M059J (cell line): ENCODE results near the gene LENG1. TPM values are rescaled to one million over a fixed set of nuclear protein-coding genes. Genes with fewer than 3 reads are reported as not detected.

Experiments
- DNase-seq: peaks from one replicate; pipeline ENCODE4 v3.0.0-alpha.2; 2012; ENCODE audit warnings: low read depth
- total RNA-seq: library from RNA; depleted of rRNA; stranded (reverse); fragments of >200 nt; shearing (Covaris generic); gene quantifications from 2 replicates; pipeline ENCODE4 v1.2.3, GENCODE V29; 2014

The LENG1 gene
- total RNA-seq, 1 experiment from 2014 or later, result 15.1 TPM

DNA sequence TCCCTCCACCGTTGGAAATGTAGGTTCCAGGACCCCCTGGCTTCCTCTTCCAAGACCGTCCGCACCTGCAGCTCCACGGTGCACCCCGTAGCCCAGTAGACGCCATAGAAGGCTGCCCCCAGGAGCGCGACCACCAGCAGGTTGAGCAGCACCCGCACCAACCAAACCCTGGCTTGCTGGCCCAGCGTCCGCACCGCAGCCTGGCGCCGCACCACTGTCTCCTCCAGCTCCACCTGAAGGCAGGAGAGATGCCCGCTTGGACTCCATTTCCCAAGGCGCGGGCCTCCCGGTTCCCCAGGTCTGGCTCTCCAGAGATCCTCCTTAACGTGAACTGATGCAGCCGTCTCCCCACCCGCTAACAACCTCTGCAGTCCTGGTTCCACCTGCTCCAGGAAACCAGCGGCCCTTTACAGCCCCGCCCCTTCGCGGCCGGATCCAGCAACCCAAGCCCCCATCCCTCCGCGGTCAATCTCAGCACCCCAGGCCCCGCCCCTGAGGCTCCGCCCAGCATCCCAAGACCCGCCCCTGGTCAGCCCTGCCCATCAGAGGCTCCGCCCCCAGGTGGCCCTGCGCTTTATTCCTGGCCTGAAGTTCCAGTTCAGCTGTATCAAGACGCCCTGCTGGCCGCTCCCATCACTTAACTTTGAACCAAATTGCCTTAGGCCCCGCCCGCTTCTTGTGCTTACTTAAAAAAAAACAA is 5.0 kb upstream of the LENG1 start:
- DNase-seq, result no peak

DNA sequence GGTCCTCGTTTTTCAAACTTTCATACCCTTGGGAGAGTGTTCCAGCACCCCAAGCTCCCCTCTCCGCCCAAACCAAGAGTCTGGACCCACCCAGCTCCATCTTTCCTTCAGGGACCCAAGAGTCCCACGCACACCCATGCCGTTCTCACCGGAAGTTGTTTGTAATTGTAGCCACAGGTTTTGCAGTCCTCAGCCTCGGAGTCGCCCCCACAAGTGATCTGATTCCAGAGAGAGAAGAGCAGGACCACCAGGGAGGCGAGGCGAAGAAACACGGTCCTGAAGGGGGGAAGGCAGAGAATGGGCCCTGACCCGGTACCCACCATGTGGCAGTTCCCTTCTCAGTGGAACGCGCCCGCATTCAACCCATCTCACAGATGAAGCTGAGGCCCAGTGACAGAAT is 3.4 kb upstream of the LENG1 start:
- no peak for DNase-seq

GRCh38 chr19:54162241-54162805 is 2.8 kb upstream of the LENG1 start:
- DNase-seq, result no peak

DNA sequence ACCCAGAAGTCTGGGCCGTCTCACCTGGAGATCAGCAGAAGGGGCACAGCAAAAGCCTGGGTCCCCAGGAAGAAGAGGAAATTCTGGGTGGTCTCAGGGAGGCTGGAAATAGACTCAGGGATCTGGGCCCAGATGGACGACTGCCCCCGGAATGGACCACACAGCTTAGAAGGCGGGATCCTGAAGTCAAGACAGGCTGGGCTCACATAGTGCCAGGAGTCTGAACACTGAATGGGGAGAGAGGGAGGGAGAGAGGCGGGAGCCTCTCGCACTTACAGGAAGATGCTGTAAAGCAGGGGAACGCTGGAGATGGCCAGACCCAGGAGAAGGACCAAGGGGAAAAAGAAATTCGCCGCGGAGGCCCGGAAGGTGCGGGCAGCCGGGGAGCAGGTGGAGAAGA is 1.3 kb upstream of the LENG1 start:
- no peak for DNase-seq

DNA sequence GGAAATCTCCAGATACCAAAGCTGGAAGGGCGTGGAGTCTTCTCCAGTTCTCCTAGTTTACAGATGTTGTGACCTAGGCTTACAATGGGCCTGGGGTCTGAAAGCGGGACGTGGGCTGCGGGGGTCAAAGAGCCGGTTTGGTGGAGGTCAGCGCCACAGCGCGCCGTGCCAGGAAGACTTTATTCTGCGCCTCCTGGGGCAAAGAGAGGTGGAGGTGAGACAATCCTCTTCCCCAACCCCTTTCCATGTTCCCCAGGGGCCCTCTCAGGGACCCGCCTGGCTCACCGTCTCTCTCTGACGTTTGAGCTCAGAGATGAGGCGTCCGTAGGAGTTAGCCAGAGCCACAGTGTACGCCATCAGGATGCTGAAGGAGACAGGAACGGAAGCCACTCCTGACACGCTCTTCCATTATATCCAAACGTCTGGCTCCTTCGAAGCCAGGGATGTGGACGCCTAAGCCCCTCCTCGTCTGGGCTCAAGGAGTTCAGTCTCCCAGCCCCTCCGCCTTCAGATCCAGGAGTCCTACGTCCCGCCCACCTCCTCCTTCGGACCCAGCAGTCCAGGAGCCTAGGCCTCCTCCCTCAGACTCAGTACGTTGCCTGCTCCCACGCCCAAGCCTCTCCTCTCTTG is 776 bp upstream of the LENG1 start:
- peak; percentile 39 for DNase-seq

DNA sequence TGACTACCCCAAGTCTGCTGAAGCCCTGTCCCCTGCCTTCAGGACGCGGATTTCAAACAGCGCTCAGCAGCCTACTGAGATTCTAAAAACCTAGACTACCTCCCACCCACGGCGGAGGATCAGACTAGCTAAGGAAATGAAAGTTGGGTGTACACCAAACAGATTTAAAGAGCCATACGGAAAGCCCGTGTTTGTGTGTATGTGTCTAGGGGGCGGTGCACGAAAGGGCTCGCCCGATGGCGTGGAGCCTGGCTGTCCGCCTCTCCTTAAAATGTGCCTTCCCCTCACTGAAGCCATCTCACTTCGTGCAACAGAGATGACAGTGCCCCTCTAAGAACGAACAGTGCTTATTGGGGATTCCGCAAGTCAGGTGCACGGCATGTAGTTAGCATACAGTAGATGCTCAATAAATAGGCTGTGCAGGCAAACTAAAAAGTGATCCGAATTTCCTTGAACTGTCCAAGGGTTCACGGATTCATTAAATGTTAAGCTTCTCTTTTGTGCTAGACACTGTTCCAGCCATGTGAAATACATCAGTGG is 639 bp downstream of the LENG1 start:
- no peak for DNase-seq

DNA sequence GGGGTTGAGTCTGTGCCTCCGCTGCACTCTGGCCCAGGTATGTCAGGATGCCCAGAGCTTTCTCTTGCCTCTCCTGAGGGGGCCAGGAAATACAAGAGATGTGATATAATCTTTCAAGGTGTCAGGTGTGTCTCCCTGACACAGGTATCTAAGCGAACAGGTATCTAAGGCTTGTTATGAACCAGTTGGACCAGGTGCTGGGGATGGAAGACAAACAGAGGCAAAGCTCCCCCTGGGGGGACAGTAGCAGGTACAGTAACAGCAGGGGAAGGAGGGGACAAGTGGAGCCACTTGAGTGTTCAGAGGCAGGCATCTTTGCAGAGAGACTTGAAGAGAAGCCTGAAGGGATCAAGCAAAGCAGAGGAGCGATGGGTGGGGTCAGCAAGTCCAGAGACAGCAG is 2.6 kb downstream of the LENG1 start:
- DNase-seq, result no peak

DNA sequence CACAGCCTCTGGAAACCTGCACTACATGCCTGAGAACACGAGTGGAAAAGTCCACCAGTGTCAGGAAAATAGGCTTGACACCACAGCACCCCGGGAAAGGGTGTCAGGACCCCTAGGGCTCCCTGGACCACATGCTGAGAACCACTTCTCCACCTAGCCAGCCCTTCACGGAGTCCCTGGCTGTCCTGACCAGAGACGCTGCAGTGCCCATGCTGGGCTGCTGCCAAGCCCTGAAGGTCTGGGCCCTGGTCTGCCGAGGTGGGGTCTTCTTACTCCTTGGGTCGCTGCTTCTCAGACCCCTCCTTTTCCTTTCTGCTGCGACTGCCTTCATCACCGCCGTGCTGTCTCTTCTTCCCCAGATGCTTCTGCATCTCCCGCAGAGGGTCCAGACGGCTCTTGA is 3.0 kb downstream of the LENG1 start:
- no peak for DNase-seq

DNA sequence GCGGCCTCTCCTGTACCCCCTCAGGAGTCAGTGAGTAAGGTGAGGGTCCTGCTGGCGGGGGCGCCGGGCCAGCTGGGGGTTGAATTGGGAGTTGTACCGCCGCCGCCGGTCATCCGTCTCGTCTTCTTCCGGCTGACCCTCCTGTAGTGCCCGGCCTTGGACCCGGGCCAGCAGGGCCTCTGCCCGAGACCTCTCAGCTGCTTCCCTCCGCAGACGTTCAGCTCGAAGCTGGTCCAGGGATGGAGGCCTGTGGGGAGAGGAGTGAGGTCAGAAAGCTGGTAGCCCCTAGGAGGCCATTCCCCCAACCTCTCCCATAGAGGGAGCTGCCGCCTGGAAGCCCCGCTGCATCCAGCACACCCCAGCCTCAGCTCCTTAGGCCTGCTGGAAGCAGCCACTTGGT is 3.8 kb downstream of the LENG1 start:
- no peak for DNase-seq

DNA sequence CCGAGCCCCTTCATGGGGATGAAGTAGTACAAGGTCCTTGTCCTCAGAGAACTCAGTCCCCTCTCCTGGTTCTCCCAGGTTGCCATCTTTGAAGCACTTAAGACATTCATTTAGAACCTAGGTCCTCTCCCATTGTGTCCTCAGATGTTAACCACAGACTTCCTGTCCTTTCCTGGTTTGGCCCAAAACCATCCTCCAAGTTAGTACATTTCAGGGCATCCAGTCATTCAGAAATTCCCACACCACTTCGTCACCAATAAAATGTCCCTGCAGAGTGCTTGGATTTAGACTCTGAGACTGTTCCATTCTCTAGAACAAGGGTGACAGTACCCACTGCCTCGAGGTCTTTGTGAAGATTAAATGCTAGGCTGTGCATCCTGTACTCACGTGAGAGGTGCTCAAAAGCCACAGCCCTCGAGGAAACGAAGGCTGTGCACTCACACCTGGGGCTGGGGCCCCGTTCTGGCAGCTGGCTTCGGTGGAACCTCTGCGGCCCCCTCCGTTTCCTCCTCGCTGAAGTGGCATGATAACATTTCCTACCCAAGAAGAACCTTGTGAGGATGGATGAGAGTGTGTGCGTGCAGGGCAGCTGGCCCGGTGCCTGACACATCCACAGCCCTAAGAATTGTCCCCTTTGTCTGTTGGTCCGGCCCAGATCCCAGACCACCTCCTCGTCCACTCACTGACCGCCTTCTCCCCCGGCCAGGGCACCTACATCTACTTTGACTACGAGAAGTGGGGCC is 4.7 kb downstream of the LENG1 start:
- DNase-seq, result peak; percentile 87

- DNase-seq, result no peak
These were observed 5.7 kb downstream of the LENG1 start for GRCh38 chr19:54153731-54154326.

DNA sequence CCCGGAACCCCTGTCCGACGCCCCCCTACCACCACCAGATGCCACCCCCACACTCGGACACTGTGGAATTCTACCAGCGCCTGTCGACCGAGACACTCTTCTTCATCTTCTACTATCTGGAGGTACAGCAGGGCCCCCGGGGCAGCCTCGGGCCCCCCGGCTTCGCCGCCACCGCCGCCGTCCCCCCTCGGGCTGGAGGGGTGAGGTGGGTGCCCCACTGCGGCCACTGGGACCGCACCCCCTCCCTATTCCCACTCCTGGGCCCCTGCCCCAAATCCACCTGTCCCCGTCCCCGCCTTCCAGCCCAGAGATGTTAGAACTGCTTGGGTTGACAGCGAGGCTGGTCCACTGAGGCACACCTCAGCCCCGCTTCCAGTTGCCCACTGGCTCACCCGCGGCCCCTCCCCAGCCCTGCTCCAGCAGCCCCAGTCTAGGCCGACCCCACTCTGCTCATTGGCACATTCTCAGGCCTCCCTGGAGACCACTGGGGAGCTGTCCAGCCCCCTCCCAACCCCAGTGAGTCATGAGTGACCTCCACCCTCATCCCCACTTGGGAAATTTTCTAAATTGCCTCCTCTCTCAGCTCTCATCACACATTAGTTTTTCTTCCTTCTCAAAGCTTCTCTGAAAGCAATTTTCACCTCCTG is 6.5 kb downstream of the LENG1 start:
- DNase-seq, result no peak

GRCh38 chr19:54152267-54152666 is 7.3 kb downstream of the LENG1 start:
- no peak for DNase-seq

- no peak for DNase-seq
These were observed 8.0 kb downstream of the LENG1 start for GRCh38 chr19:54151362-54152035.

- DNase-seq, result no peak
These were observed 10.3 kb downstream of the LENG1 start for GRCh38 chr19:54149021-54149812.

- DNase-seq, result no peak
These were observed 11.4 kb downstream of the LENG1 start for GRCh38 chr19:54148158-54148557.

DNA sequence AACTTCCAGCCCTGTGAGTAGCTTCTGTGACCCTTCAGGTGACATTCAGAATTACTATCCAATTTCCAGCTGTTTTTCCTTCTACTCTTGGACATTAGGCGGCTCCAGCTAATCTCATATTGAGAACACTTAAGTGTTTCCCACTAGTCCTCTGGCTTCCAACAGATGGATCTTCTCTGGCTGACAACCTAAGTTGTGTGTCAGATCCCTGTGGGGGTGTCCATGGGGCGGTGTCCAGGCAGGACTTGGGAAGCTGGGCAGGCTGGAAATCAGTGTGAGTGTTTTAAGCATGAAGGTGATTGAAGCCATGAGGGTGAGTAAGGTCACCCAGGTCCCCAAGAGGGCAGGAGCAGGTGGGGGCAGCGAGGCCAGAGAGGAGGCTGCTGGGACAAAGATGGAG is 11.8 kb downstream of the LENG1 start:
- DNase-seq, result no peak

DNA sequence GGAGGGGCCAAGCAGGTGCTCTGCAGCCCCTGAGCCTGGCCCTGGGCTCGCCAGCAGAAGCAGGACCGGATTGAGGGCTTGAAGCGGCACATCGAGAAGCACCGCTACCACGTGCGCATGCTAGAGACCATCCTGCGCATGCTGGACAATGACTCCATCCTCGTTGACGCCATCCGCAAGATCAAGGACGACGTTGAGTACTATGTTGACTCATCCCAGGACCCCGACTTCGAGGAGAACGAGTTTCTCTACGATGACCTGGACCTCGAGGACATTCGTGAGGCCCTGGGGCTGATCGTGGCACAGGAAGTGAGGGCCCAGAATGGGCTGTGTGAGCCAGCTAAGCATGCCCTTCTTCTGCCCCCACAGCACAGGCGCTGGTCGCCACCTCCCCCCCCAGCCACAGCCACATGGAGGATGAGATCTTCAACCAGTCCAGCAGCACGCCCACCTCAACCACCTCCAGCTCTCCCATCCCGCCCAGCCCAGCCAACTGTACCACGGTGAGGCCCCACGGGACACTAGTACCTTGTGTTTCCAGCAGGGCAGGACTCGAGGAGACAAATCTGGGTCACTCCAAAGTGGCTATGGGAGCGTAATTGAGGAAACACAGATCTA is 13.9 kb downstream of the LENG1 start:
- DNase-seq, result no peak

DNA sequence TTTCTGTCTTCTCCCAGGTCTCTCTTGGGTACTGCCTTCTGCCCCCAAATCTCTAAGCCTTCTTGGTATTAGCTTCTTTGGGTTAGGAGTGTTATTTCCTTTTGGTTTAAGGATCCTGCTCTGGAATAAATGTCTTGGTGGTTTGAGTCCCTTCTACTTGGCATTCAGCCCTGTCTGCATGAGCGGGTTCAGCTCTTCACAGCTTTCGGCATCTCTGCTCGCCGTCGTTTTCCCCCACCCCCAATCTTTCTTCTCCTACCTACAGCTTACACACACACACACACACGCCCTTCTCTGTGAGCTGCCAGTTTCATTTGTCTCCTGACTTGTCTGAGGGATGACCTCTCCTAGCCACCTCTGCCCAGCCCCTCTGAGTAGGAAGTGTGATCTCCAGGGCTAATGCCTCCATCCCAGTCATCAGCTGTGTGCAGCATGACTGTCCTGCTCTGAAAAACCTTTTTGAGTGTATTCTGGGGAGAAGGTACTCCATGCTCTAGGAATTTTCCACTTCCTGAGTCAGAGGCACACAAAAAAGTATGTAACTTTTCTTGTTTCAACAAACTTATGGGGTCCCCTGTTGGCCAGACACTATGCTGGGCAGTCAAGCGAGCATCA is 17.2 kb downstream of the LENG1 start:
- DNase-seq, result no peak
